ENCODE measurements around the gene KIRREL1.
A peak's percentile ranks its signal among the peaks of the same experiment; 100 is the strongest.

Gene KIRREL1

GRCh38 chr1:157993147-157993917, at the start of gene KIRREL1:
Gene KIRREL1 (plus strand): TSS chr1:157993645. CDS start chr1:157993677, 32 bp downstream.
- DNase-seq (ENCODE audit: low read depth): no peak

- no peak for DNase-seq (ENCODE audit: low read depth)
Measured at GRCh38 chr1:157944663-157945280, 48.7 kb upstream of the KIRREL1 start.

- DNase-seq (ENCODE audit: low read depth): no peak
Measured at GRCh38 chr1:157948312-157949073, 45.0 kb upstream of the KIRREL1 start.

GRCh38 chr1:157949074-157949354, 44.4 kb upstream of the KIRREL1 start:
- no peak for DNase-seq (ENCODE audit: low read depth)

GRCh38 chr1:157951230-157951629, 42.2 kb upstream of the KIRREL1 start:
- DNase-seq (ENCODE audit: low read depth): no peak

GRCh38 chr1:157952601-157953000, 40.8 kb upstream of the KIRREL1 start:
- no peak for DNase-seq (ENCODE audit: low read depth)

GRCh38 chr1:157955221-157955620, 38.2 kb upstream of the KIRREL1 start:
- DNase-seq (ENCODE audit: low read depth): no peak

GRCh38 chr1:157955857-157956256, 37.6 kb upstream of the KIRREL1 start:
- no peak for DNase-seq (ENCODE audit: low read depth)

GRCh38 chr1:157956732-157957131, 36.7 kb upstream of the KIRREL1 start:
- DNase-seq (ENCODE audit: low read depth): no peak

- DNase-seq (ENCODE audit: low read depth): no peak
Measured at GRCh38 chr1:157958263-157958662, 35.2 kb upstream of the KIRREL1 start.

GRCh38 chr1:157959750-157960149, 33.7 kb upstream of the KIRREL1 start:
- DNase-seq (ENCODE audit: low read depth): no peak

GRCh38 chr1:157960773-157961172, 32.7 kb upstream of the KIRREL1 start:
- DNase-seq (ENCODE audit: low read depth): no peak

GRCh38 chr1:157961805-157962762, 31.4 kb upstream of the KIRREL1 start:
- DNase-seq (ENCODE audit: low read depth): no peak

GRCh38 chr1:157963713-157964112, 29.7 kb upstream of the KIRREL1 start:
- DNase-seq (ENCODE audit: low read depth): peak; percentile 11

GRCh38 chr1:157965584-157965983, 27.9 kb upstream of the KIRREL1 start:
- no peak for DNase-seq (ENCODE audit: low read depth)

- DNase-seq (ENCODE audit: low read depth): no peak
Measured at GRCh38 chr1:157966031-157966537, 27.4 kb upstream of the KIRREL1 start.

GRCh38 chr1:157967205-157967604, 26.2 kb upstream of the KIRREL1 start:
- no peak for DNase-seq (ENCODE audit: low read depth)

GRCh38 chr1:157968508-157968907, 24.9 kb upstream of the KIRREL1 start:
- no peak for DNase-seq (ENCODE audit: low read depth)

GRCh38 chr1:157968946-157969345, 24.5 kb upstream of the KIRREL1 start:
- DNase-seq (ENCODE audit: low read depth): no peak

GRCh38 chr1:157969697-157970485, 23.6 kb upstream of the KIRREL1 start:
- DNase-seq (ENCODE audit: low read depth): no peak

GRCh38 chr1:157971769-157972168, 21.7 kb upstream of the KIRREL1 start:
- DNase-seq (ENCODE audit: low read depth): no peak

Data from CMK (cell line).